Activated CD4-positive, CD25-positive, alpha-beta regulatory T cell treated with anti-CD3 and anti-CD28 coated beads, Interleukin-2, amount 50 U/mL, for 72 hours (primary cell): ENCODE data around the gene DRC7.
A peak's percentile ranks its signal among the peaks of the same experiment; 100 is the strongest.

Experiments used
- DNase-seq: peaks from one replicate; pipeline ENCODE4 v3.0.0; 2021

The DRC7 gene

GRCh38 chr16:57694725-57695679 is at the start of gene DRC7:
Gene DRC7 (plus strand): TSS chr16:57694806. CDS start chr16:57697950, 3,144 bp downstream.
- no peak for DNase-seq

GRCh38 chr16:57645169-57645568 is 49.4 kb upstream of the DRC7 start:
- DNase-seq = no peak

- no peak for DNase-seq
Observed at GRCh38 chr16:57645691-57646387, 48.8 kb upstream of the DRC7 start.

DNA sequence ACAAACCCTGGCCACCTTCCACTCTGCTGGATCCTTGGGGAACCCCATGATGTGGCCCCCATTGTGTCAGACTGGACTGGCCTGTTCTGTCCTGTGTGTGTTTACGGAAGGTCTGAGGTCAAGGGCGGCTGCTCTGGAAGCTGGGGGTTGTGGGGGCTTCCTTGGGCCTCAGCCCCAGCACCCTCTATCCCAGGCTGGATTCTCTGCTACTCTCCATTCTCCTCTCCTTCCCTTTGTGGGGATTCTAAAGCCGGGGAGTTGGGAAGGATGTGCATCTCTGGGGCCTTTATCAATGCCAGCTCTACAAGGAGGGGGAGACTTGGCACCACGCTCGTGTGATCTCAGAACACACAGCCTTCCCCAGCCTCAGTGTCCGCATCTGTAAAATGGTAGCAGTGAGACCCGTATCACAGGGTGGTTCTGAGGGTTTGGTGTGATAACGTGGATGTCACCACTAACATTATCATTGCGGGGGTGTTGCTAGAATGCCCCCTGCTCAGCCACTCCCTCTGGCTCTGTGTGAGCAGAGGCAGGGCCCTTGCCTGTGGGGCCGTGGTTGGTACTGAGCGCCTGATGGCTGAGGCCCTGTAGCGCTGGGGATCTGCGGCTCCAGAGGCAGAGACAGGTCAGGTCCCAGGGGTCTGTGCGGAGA is 48.1 kb upstream of the DRC7 start:
- no peak for DNase-seq

- no peak for DNase-seq
Observed at GRCh38 chr16:57647136-57647875, 47.3 kb upstream of the DRC7 start.

DNA sequence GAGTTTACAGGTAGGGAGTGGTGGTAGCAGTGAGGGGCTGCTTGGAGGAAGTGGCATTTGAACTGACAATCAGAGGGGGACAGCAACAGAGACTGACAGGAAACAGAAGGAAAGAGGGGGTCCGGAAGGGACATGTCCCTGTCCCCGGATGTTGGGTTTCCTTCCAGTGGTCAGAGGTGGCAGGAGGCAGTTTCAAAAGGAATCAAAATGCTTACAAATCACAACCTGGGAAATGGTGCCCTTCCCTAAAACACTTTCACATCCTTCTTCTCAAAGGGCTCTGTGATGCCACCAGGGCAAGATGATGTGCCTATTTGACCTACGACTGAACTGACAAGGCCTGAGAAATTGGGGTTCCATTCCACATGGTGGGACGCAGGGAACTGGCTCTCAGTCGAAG is 46.5 kb upstream of the DRC7 start:
- no peak for DNase-seq

- peak; percentile 89 for DNase-seq
Observed at GRCh38 chr16:57648581-57649442, 45.8 kb upstream of the DRC7 start.

DNA sequence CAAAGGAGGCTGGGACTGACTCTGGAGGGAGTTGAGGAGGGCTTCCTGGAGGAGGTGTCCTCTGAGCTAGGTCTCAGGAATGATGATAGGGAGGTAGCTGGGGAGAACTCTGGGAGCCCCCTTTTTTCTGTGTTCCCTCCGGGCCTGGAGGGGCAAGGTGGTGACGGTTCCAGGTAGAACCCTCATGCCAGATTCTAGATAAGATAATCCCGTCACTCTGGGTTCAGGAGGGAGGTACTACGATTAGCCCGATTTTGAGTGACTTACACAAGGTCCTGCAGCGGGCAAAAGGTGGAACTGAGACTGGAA is 45.2 kb upstream of the DRC7 start:
- no peak for DNase-seq

DNA sequence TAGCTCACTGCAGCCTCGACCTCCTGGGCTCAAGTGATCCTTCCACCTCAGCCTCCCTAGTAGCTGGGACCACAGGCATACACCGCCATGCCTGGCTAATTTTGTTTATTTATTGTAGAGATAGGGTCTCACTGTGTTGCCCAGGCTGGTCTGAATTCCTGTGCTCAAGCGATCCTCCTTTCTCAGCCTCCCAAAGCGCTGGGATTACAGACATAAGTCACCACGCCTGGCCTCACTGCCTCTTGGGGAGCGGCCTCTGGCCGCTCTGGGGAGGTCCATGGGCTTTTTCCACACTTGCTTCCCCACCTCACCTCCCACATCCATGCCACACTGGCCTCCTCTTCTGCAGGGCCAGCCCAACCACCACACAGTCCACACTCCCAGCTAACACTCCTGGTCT is 44.8 kb upstream of the DRC7 start:
- DNase-seq = no peak

DNA sequence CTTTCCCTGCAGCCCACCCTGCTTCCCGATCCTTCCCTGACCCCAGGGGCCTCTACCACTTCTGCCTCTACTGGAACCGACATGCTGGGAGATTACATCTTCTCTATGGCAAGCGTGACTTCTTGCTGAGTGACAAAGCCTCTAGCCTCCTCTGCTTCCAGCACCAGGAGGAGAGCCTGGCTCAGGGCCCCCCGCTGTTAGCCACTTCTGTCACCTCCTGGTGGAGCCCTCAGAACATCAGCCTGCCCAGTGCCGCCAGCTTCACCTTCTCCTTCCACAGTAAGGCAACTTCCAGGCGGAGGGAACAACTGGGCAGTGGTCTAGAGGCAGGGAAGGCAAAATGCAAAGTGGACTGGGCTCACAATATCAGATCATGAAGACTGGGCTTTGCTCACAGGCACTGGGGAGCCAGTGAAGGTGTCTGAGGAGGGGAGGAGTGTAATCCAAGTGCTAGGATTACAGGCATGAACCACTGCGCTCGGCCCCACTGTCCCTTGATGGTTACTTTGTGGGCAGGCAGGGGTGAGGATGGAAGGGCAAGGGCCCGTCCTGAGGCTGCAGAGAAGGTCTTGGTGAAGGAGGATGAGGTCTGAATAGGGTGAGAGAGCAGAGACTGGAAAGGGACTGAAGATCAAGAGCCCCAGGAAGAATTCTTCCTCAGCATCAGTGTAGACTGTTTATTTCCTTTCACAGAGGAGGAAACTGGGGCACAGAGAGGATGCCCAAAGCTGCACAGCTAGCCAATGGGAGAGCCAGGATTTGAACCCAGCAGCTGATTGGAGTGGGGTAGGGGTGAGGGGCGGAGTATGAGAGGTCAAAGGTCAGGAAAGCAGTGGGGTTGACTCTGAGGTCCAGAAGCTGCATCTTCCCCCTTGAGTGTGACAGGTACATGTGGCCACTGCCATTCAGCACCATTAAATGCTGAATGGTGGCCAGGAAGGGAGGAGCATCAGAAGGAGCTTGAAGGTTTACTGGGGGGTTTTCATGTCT is 43.0 kb upstream of the DRC7 start:
- DNase-seq = no peak

DNA sequence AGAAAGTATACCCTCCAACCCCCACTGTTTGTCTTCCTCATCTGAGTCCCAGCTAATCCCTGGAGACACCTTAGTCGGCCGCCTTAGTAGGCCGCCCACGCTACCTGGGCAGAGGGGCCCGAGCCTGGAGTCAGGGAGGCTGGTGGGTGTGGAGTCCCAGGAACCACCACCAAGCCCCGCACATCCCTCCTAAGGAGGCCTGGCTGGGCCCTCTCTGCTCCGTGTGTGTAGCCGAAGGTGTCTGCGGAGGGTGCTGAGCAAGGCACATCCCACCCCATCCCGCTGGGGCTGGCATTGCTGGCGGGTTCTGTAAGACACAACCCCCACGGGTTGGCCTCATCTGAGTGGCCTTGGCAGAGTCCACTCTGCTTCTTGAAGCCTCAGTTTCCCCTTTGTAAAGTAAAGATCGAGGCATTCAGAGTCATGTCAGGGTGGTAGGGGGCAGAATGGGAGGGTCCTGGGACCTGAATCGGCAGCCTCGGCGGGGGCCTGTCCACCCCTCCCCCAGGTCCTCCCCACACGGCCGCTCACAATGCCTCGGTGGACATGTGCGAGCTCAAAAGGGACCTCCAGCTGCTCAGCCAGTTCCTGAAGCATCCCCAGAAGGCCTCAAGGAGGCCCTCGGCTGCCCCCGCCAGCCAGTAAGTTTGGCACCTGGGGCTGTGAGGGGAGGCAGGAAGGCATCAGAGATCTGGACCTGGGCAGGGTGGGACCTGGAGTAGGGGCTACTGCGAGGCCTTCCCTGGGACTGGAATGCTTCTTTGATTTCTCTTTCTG is 41.7 kb upstream of the DRC7 start:
- no peak for DNase-seq

DNA sequence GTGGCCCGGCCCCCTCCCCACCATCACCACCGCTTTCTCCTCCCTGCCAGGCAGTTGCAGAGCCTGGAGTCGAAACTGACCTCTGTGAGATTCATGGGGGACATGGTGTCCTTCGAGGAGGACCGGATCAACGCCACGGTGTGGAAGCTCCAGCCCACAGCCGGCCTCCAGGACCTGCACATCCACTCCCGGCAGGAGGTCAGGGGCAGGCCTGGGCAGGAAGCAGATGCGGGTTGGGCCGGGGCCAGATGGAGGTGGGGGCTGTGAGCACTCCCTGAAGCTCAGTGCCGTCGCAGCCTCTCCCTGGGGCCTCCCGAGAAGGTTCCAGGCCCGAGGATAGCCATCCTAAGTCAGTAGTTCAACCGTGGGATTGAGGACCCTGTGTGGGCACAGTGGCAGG is 40.7 kb upstream of the DRC7 start:
- no peak for DNase-seq

- no peak for DNase-seq
Observed at GRCh38 chr16:57656342-57656955, 38.2 kb upstream of the DRC7 start.

GRCh38 chr16:57657228-57657627 is 37.4 kb upstream of the DRC7 start:
- DNase-seq = no peak

DNA sequence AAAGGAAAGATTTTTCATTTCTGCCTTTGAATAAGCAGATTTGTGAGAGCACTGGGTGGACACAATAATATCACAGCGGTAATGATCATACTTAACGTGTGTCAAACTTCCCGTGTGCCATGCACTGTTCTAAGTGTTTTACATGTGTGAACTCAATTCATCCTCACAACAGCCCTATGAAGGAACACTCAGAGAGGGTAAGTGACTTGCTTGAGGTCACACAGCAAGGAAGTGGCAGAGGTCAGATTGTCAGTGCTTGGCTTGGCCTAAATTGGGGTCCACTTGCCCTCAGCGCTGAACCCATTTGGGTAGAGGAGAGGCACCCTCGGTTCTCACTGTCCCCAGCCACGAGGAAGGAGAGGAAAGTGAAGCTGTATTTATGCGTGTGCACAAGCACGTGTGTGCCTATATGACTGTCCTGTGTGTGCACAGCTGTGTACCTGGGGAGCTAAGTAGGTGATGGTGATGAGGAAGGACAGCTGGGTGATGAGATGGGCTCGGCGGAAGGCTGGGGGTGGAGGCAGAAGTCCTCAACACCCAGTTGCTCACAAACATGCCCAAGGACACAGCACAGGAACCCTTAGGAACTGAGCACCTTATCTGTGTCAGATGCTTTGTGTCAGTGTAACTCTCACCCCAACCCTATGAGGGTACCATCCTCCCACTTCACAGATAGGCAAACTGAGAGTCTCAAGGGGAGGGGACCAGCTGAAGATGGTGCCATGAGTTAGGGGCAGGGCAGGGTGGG is 36.3 kb upstream of the DRC7 start:
- no peak for DNase-seq

GRCh38 chr16:57658878-57659674 is 35.5 kb upstream of the DRC7 start:
- DNase-seq = no peak

- DNase-seq = no peak
Observed at GRCh38 chr16:57660715-57661463, 33.7 kb upstream of the DRC7 start.
